ENCODE data around the gene SARNP. TPM values are rescaled to one million over a fixed set of nuclear protein-coding genes. Genes with fewer than 3 reads are reported as not detected.
"Not testable (repeated sequence)": the region's sequence is repeated elsewhere in the genome, so short reads cannot be mapped to it uniquely, and the experiment has no call there.

The SARNP gene
- total RNA-seq, 1 donor from 2014 or later, result 75.1 TPM

DNA sequence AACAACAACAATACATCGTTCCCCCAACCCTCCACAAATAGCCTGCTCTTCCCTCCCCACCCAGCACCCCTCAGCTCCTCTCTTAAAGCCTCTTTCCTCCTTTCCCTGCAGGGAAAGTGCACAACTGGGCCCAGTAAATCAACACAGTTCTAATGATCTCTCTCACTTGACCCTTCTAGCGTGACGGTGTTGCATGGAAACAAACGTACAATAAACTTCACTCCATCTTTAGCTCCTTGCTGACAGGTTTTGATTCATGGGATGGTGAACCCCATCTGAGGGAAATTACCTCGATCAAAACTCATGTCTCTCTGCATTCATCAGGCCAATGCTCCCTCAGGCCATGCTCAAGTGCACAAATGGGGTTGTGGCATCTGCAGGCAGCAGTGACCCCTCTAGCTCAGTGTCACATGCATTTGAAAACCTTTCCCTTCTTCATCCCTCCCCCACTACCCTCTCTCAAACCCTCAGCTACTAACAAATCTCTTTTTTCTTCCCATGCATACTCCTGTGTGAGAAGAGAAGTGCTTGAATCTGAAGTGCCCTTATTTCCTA, 51.7 kb downstream of the SARNP start:
- Mint-ChIP-seq H3K27me3 (ENCODE audit: insufficient read depth) (no peaks in the 10 kb centered on the region), H3K4me3 (no peak overlapping the region), H3K9me3 (no peaks in the 10 kb centered on the region), H3K36me3 (ENCODE audit: low read depth) (peaks cover 15% of the 10 kb centered on the region), H3K27ac (no peak overlapping the region), H3K4me1 (ENCODE audit: low read depth) (no peaks in the 10 kb centered on the region)
- intact Hi-C loops (cut with micrococcal nuclease), result no loop called here
- no peak for DNase-seq (ENCODE audit: low spot score)

GRCh38 chr12:55762646-55763045, 54.9 kb downstream of the SARNP start:
- intact Hi-C loops (cut with micrococcal nuclease), result no loop called here
- no peak for DNase-seq (ENCODE audit: low spot score)
- peaks cover 5% of the 10 kb centered on the region for H3K4me1 Mint-ChIP-seq (ENCODE audit: low read depth)

DNA sequence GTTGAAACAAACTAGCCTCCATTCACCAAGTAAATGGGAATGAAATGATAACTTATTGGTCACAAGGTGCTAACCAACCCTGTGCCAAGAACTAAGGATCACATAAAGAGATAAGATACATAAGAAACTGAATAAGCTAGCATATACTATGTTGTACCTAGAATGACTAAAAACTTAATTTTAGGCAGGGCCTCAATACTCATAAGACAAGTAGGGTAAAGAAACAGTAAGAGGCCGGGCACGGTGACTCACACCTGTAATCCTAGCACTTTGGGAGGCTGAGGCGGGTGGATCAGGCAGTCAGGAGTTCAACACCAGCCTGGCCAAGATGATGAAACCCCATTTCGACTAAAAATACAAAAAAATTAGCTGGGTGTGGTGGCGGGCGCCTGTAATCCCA, 56.9 kb downstream of the SARNP start:
- Mint-ChIP-seq H3K36me3 (ENCODE audit: low read depth) (peaks cover 43% of the 10 kb centered on the region), H3K4me1 (ENCODE audit: low read depth) (peaks cover 11% of the 10 kb centered on the region), H3K4me3 (no peak overlapping the region), H3K27ac (peak overlapping the region; percentile 69), H3K9me3 (no peaks in the 10 kb centered on the region), H3K27me3 (ENCODE audit: insufficient read depth) (no peaks in the 10 kb centered on the region)
- DNase-seq (ENCODE audit: low spot score), result no peak
- intact Hi-C loops (cut with micrococcal nuclease), result loop anchor here (2.0 kb wide), 1 partner anchor 14 kb away; no protein-coding TSS in a partner anchor

More at GRCh38 chr12:55762646-55763045, 54.9 kb downstream of the SARNP start:
- H3K27me3 Mint-ChIP-seq (ENCODE audit: insufficient read depth), result no peaks in the 10 kb centered on the region
- H3K27ac Mint-ChIP-seq, result no peak overlapping the region
- peaks cover 31% of the 10 kb centered on the region for H3K36me3 Mint-ChIP-seq (ENCODE audit: low read depth)
- H3K9me3 Mint-ChIP-seq, result no peaks in the 10 kb centered on the region
- no peak overlapping the region for H3K4me3 Mint-ChIP-seq

DNA sequence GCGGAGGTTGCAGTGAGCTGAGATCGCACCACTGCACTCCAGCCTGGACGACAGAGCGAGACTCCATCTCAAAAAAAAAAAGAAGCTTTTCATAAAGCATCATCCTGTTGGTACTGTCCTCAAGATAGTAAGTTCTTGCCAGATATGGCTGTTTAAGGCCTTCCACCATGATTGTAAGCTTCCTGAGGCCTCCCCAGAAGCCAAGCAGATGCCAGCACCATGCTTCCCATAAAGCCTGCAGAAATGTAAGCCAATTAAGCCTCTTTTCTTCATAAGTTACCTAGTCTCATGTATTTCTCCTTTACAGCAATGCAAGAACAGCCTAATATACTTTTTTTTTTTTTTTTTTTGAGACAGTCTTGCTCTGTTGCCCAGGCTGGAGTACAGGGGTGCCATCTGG, 58.9 kb downstream of the SARNP start:
- H3K36me3 Mint-ChIP-seq (ENCODE audit: low read depth), result peaks cover 56% of the 10 kb centered on the region
- not testable (repeated sequence) for H3K27me3 Mint-ChIP-seq (ENCODE audit: insufficient read depth)

DNA sequence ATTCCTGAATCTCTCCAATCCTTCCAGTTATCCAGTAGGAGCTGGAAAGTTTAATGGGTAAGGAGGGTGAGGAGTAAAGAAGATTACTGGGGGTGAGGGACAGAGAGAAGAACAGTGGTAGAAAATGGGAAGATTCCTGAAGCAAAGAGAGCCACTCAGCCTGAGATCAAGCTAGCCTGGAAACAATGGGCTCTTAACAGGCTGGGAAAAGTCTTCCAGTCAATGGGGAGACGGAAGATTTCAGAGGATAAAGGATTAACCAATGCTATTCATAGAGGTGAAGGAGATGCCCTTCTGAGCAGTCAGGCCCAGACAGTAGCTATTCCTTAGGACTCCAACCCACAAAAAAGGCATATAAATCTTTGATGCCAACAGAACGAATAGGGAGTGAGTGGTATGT, 59.8 kb downstream of the SARNP start:
- H3K4me3 Mint-ChIP-seq, result no peak overlapping the region
- H3K27me3 Mint-ChIP-seq (ENCODE audit: insufficient read depth), result no peaks in the 10 kb centered on the region
- DNase-seq (ENCODE audit: low spot score), result no peak
- peaks cover 11% of the 10 kb centered on the region for H3K4me1 Mint-ChIP-seq (ENCODE audit: low read depth)
- H3K36me3 Mint-ChIP-seq (ENCODE audit: low read depth), result peaks cover 58% of the 10 kb centered on the region
- H3K27ac Mint-ChIP-seq, result peak overlapping the region; percentile 6
- intact Hi-C loops (cut with micrococcal nuclease), result no loop called here
- H3K9me3 Mint-ChIP-seq, result no peaks in the 10 kb centered on the region

More for the DNA sequence above, 58.9 kb downstream of the SARNP start:
- DNase-seq (ENCODE audit: low spot score); H3K4me3 Mint-ChIP-seq; H3K9me3 Mint-ChIP-seq; intact Hi-C loops (cut with micrococcal nuclease); H3K27ac Mint-ChIP-seq: not testable (repeated sequence)
- peaks cover 11% of the 10 kb centered on the region for H3K4me1 Mint-ChIP-seq (ENCODE audit: low read depth)

DNA sequence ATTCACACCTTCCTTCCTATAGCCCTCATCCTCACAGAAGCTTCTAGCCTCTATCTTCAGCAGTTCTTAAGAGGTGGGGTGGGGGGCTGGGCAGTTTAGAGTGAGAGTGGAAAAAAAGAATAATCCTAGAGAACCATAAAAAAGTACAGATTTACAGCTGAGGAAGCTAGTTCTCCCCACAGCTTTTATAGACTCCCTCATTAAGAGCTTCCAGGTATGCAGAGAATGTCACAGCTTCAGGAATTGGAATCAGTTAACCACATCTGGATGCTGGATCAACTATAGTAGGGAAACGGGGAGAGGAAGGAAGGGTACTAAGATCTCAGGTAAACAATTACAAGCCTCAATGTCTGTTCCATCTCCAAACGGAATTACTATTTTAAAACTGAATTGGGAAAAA, 62.3 kb downstream of the SARNP start:
- no peak overlapping the region for H3K27ac Mint-ChIP-seq
- no peak overlapping the region for H3K4me3 Mint-ChIP-seq
- no peaks in the 10 kb centered on the region for H3K9me3 Mint-ChIP-seq
- no peaks in the 10 kb centered on the region for H3K27me3 Mint-ChIP-seq (ENCODE audit: insufficient read depth)
- peaks cover 59% of the 10 kb centered on the region for H3K36me3 Mint-ChIP-seq (ENCODE audit: low read depth)
- intact Hi-C loops (cut with micrococcal nuclease), result no loop called here
- no peak for DNase-seq (ENCODE audit: low spot score)
- peaks cover 6% of the 10 kb centered on the region for H3K4me1 Mint-ChIP-seq (ENCODE audit: low read depth)

DNA sequence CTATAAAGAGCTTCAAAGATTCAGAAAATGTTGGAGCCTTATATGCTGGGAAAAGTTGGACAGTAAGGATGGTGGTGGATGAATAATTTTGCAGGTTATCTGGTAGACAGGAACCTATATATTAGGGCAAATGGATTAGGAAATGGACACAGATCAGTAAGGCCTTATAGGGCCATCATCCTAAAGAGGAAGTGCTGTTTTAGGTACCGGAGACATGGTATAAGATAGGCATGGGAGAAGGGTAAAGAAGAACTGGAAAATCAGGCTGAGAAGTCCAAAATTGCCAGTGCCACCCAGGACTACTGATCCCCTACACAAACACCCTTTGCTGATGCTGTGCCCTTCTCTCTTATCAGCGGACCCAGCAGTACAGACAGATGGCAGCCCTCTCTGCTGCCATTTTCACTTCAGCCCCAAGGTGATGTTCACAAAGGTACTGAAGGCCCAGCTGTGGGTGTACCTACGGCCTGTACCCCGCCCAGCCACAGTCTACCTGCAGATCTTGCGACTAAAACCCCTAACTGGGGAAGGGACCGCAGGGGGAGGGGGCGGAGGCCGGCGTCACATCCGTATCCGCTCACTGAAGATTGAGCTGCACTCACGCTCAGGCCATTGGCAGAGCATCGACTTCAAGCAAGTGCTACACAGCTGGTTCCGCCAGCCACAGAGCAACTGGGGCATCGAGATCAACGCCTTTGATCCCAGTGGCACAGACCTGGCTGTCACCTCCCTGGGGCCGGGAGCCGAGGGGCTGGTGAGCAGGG, 69.1 kb downstream of the SARNP start:
- no peak for DNase-seq (ENCODE audit: low spot score)
- H3K4me1 Mint-ChIP-seq (ENCODE audit: low read depth), result peaks cover 26% of the 10 kb centered on the region
- intact Hi-C loops (cut with micrococcal nuclease), result no loop called here
- H3K36me3 Mint-ChIP-seq (ENCODE audit: low read depth), result peaks cover 34% of the 10 kb centered on the region
- H3K27me3 Mint-ChIP-seq (ENCODE audit: insufficient read depth), result no peaks in the 10 kb centered on the region
- H3K9me3 Mint-ChIP-seq, result no peaks in the 10 kb centered on the region
- no peak overlapping the region for H3K27ac Mint-ChIP-seq
- no peak overlapping the region for H3K4me3 Mint-ChIP-seq

DNA sequence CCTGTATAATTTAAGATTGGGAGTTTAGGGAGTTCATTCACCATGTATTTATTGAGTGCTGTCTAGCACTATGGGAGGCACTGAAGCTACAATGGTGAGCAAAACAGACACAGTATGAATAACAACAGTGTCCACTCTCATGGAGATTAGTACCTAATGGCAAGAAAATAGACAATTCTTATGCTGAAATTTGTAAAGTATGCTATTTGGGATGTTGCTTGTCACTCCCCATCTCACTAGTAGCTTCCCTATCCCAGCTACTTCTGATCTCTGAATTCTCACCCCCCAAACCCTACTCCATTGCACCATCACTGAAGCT, 70.7 kb downstream of the SARNP start:
- no peak overlapping the region for H3K4me3 Mint-ChIP-seq
- intact Hi-C loops (cut with micrococcal nuclease), result loop anchor here (2.0 kb wide), 1 partner anchor 14 kb away; no protein-coding TSS in a partner anchor

DNA sequence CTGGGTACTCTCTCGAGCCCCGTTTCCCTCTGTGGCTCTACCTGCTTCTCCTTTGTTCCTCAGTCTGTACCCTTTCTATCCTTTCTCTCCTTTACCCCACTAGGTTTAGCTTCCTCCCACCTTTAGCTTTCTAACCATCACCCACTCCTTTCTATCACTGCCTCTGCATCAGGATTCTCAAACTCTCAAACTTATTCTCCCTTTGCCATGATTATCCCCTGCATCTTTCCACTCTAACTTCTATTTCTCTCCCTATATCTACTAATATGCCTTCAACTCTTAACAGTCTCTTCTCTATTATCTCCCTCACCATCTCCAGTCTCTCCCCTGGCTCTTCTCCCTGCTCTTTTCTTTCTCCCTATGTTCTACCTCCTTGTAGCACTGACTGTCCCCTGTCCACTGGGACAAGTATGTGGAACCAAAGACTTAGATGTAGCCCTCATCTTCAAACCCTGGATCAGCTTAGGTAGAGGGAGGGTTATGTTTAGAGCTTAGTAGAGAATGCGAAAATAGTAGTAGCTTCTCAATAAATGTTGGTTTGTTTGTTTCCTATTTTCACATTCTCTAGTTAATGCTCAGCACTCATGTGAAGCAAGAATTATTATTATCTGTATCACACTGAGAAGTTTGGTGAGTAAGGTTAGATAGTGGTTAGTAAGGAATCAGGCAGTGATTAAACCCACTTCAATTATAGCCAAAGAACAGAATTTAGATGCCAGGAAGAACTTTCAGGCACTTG, 71.2 kb downstream of the SARNP start:
- H3K27ac Mint-ChIP-seq, result peak overlapping the region; percentile 13
- peaks cover 28% of the 10 kb centered on the region for H3K36me3 Mint-ChIP-seq (ENCODE audit: low read depth)
- intact Hi-C loops (cut with micrococcal nuclease), result loop anchor here (2.0 kb wide), 1 partner anchor 14 kb away; no protein-coding TSS in a partner anchor
- peaks cover 3% of the 10 kb centered on the region for H3K27me3 Mint-ChIP-seq (ENCODE audit: insufficient read depth)
- no peaks in the 10 kb centered on the region for H3K9me3 Mint-ChIP-seq
- peaks cover 39% of the 10 kb centered on the region for H3K4me1 Mint-ChIP-seq (ENCODE audit: low read depth)
- no peak for DNase-seq (ENCODE audit: low spot score)
- peak overlapping the region; percentile 19 for H3K4me3 Mint-ChIP-seq

More for the DNA sequence above, 70.7 kb downstream of the SARNP start:
- Mint-ChIP-seq H3K36me3 (ENCODE audit: low read depth) (peaks cover 29% of the 10 kb centered on the region), H3K9me3 (no peaks in the 10 kb centered on the region), H3K4me1 (ENCODE audit: low read depth) (peaks cover 36% of the 10 kb centered on the region), H3K27ac (no peak overlapping the region), H3K27me3 (ENCODE audit: insufficient read depth) (no peaks in the 10 kb centered on the region)
- DNase-seq (ENCODE audit: low spot score), result no peak

DNA sequence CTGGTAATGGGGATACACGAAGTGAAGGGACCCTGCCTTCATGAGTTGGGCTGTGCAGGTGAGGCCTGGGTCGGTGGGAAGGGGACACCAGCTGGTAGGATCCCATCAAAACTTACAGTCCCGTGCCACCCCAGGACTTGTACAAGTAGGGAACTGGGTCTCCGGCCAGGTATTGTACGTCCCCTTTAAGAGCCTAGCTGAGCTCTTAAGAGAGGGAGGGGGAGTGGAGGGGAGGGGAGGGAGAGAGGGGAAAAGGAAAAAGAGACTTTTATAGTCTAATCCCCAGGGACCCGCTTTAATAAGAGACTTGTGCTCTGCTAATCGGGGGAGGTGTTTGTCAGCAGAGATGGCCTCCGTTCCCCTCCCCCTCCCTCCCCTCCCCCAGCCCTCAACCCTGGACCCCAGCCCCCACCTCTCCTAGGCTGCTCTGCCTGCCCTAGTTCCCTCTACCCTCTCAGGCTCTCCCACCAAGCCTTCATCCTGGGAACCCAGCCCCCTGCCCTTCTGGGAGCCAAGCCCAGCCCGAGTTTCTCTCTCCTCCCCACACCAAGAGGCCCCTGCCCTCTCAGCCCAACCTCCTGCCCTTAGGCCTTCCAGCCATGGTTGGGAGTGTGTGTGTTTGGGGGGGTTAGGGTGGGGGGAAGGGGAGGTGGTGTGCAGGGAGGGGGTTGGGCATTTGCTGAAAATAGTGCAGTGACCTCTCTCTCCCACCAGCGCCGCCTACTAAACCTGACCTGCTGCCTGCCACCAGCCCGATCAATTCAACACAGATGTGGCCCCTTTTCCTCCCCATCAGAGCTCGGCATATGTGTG, 72.0 kb downstream of the SARNP start:
- H3K27me3 Mint-ChIP-seq (ENCODE audit: insufficient read depth), result peaks cover 3% of the 10 kb centered on the region

GRCh38 chr12:55744340-55745030, 73.0 kb downstream of the SARNP start:
- Mint-ChIP-seq H3K4me3 (peak overlapping the region; percentile 92), H3K27ac (peak overlapping the region; percentile 18), H3K27me3 (ENCODE audit: insufficient read depth) (peaks cover 3% of the 10 kb centered on the region), H3K36me3 (ENCODE audit: low read depth) (peaks cover 17% of the 10 kb centered on the region), H3K4me1 (ENCODE audit: low read depth) (peaks cover 46% of the 10 kb centered on the region), H3K9me3 (no peaks in the 10 kb centered on the region)
- no peak for DNase-seq (ENCODE audit: low spot score)
- intact Hi-C loops (cut with micrococcal nuclease), result no loop called here

More for the DNA sequence above, 72.0 kb downstream of the SARNP start:
- peak overlapping the region; percentile 92 for H3K4me3 Mint-ChIP-seq
- no peak overlapping the region for H3K27ac Mint-ChIP-seq
- DNase-seq (ENCODE audit: low spot score), result no peak
- intact Hi-C loops (cut with micrococcal nuclease), result loop anchor here (2.0 kb wide), 1 partner anchor 15 kb away; no protein-coding TSS in a partner anchor
- H3K9me3 Mint-ChIP-seq, result no peaks in the 10 kb centered on the region
- peaks cover 46% of the 10 kb centered on the region for H3K4me1 Mint-ChIP-seq (ENCODE audit: low read depth)
- peaks cover 23% of the 10 kb centered on the region for H3K36me3 Mint-ChIP-seq (ENCODE audit: low read depth)

All from activated T-helper 1 cell treated with anti-CD3 and anti-CD28 coated beads, Interleukin-12 subunit alpha, Interleukin-12 subunit beta, Interleukin-2, Interleukin-4 antibody, amounts not matched to agents 30 ng/mL and 10 ng/mL and 1 ng/mL, durations not matched to agents 14 hours and 24 hours and 36 hours (primary cell).